22Rv1 (cell line): Measurements from ENCODE around the gene CLGN.

Experiments used
- H3K27ac ChIP-seq: fragments of 450-650 bp; 2 replicates; pipeline ENCODE4 v1.5.1; 2017
- ZFX ChIP-seq: fragments of 450-650 bp; IDR thresholded peaks from 2 replicates; pipeline ENCODE4 v1.6.1; 2017; ENCODE audit warnings: antibody characterized with exemption, borderline replicate concordance
- TF ChIP-seq, protein P1 (sequence below): fragments of 450-650 bp; IDR thresholded peaks from 2 replicates; pipeline ENCODE4 v1.5.1; 2017; ENCODE audit warnings: mild to moderate bottlenecking

Gene CLGN

DNA sequence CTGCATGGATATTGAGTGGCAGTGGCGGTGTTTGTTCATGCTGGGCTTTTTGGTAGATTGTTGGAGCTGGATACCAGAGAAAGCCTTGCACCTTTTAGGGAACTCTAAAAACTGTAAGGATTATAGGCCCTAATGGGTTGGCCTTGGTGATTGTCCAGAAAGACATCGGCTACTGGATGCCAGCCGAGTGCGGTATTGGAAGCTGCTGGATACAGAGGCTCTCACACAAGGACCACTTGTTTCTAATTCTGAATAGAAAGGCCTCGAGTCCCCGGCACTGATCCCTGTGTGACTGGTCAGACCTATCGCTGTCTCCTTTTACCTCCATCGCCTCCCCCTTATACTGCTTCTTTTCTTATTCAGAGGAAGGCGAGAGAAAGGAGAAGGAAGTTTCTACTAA is 81.3 kb downstream of the CLGN start:
- H3K27ac ChIP-seq = no peak overlapping the region
- TF ChIP-seq ZFX = no peak
- TF ChIP-seq, protein P1, sequence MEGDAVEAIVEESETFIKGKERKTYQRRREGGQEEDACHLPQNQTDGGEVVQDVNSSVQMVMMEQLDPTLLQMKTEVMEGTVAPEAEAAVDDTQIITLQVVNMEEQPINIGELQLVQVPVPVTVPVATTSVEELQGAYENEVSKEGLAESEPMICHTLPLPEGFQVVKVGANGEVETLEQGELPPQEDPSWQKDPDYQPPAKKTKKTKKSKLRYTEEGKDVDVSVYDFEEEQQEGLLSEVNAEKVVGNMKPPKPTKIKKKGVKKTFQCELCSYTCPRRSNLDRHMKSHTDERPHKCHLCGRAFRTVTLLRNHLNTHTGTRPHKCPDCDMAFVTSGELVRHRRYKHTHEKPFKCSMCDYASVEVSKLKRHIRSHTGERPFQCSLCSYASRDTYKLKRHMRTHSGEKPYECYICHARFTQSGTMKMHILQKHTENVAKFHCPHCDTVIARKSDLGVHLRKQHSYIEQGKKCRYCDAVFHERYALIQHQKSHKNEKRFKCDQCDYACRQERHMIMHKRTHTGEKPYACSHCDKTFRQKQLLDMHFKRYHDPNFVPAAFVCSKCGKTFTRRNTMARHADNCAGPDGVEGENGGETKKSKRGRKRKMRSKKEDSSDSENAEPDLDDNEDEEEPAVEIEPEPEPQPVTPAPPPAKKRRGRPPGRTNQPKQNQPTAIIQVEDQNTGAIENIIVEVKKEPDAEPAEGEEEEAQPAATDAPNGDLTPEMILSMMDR = no peak

DNA sequence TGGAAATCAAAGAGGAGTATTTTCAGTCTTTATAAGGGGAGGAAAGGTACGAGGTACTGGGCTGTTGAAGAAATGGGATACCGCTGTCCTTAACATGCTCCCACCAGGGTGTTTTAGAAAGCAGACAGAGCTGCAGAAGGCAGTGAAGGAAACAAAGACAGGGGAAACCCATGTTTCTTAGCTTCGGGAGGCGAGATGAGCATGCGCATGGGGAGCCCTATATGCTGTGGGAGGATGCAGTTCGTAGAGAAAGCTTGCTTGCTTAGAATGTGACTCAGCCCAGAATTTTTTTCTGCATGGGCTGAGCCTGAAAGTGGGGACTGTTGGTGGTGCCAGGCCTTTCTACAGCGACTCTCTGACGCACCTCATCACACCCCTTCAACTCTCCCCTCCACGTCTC is 82.8 kb downstream of the CLGN start:
- H3K27ac ChIP-seq = no peak overlapping the region
- TF ChIP-seq, protein P1 = no peak
- no peak for TF ChIP-seq ZFX

DNA sequence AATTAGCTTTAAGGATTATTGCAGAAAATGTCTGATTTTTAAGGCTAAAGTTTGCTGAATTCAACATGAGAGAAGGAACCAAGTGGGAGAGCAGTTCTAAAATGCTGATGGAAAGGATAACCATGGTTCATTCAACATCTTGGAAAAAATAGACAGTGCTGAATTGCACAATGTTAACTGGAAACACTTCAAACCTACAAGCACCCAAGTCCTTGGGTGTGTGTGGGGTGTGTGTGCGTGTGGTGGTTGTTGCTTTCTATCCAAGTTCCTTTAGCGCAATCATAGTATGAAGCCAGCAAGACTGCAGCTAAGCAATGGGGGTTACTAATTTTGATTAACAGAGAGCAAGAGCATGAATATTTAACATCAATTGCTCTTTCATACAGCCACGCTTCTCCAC is 83.3 kb downstream of the CLGN start:
- TF ChIP-seq, protein P1 = no peak
- no peak for TF ChIP-seq ZFX

DNA sequence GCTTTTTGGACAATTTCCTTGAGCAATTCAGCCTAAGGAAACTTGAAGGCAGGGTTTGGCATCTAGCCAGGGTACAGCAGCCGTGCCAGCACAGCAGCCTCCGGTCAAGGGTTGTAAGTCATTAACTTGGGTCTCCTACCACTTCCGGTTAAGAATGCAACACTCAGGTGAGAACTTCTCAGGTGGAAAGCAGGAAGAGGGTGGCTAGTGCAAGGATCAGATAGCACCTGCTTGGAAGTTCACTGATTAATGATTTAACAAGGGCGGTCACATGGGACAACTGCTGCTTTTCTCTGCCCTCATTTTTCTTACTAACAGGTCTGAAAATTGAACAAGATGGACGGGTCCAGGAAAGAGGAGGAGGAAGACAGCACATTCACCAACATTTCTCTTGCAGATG is 84.1 kb downstream of the CLGN start:
- TF ChIP-seq, protein P1 = no peak
- TF ChIP-seq ZFX = no peak
- H3K27ac ChIP-seq = peak overlapping the region; percentile 67

More for the DNA sequence above, 83.3 kb downstream of the CLGN start:
- H3K27ac ChIP-seq = peak overlapping the region; percentile 67; the same call in 1 of the 2 replicates

DNA sequence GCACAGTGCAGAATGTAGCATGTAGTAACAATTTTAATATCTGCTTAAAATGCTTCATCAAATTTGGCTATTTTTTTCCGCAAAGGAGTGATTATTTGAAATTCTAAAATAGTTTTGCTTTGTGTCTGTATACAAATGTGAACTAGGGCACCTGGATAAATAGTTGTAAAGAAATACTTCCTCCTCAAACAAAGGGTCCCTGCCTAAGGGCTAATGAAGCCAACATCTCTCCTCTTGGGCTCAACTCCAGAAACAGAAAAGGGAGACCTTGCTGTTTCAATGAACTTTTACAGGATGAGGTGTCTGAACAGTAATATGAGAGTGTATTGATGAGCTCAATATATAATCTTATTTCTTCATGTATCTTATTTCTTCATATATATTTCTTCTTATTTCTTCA is 84.8 kb downstream of the CLGN start:
- TF ChIP-seq ZFX = no peak
- TF ChIP-seq, protein P1 = no peak
- peak overlapping the region; percentile 67 for H3K27ac ChIP-seq
